Muscle layer of duodenum (tissue), 2 donors: ENCODE measurements around the gene OSBPL5.

Experiments used
- H3K27ac ChIP-seq: one replicate; pipeline ENCODE4 v1.7.0; 2013; ENCODE audit warnings: mild to moderate bottlenecking, low read length
- H3K27me3 ChIP-seq: one replicate; pipeline ENCODE4 v1.7.0; 2013; ENCODE audit warnings: low read depth, mild to moderate bottlenecking, control low read depth, low read length
- H3K36me3 ChIP-seq, 2 donors: one replicate each; pipeline ENCODE4 v1.7.0; 2013; ENCODE audit warnings: low read length in 2 of 2, control low read depth in 1 of 2, mild to moderate bottlenecking in 1 of 2; ENCODE audit not compliant: insufficient read depth in 2 of 2, control insufficient read depth in 1 of 2
- H3K4me1 ChIP-seq, 2 donors: one replicate each; pipeline ENCODE4 v1.7.0; 2013; ENCODE audit warnings: low read length in 2 of 2, mild to moderate bottlenecking in 2 of 2, control low read depth in 1 of 2, moderate library complexity in 1 of 2; ENCODE audit not compliant: insufficient read depth in 2 of 2, control insufficient read depth in 1 of 2
- H3K4me3 ChIP-seq, 2 donors: one replicate each; pipeline ENCODE4 v1.7.0; 2013; ENCODE audit warnings: low read length in 2 of 2, low read depth in 1 of 2, mild to moderate bottlenecking in 1 of 2
- H3K9me3 ChIP-seq, 2 donors: one replicate each; pipeline ENCODE4 v1.7.0; 2013; ENCODE audit warnings: low read length in 2 of 2, control low read depth in 1 of 2, mild to moderate bottlenecking in 1 of 2; ENCODE audit not compliant: control insufficient read depth in 1 of 2
- donor health status: healthy.

The OSBPL5 gene

DNA sequence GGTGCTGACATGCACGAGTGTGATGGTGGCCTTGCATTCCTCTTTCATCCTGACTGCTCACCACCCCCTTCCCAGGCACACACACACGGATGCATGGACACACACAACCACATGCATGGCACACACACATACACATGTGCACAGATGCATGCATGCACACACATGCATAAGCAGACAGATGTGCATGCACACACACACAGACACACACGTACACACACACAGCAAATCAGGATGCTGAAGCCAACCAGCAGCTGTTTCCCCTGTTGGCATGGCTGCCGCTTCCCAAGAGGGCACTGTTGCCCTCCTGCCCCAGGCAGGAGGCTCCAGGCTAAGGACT, 15.3 kb downstream of the OSBPL5 start:
- Histone ChIP-seq H3K9me3 (no peaks in the 10 kb centered on the region), H3K4me1 (peaks cover 27 to 59% of the 10 kb centered on the region in 2 donors), H3K36me3 (peaks cover 4 to 8% of the 10 kb centered on the region in 2 donors), H3K27ac (no peak overlapping the region), H3K27me3 (no peaks in the 10 kb centered on the region), H3K4me3 (no peak overlapping the region)

- peaks cover 4 to 8% of the 10 kb centered on the region in 2 donors for H3K36me3 ChIP-seq
- no peaks in the 10 kb centered on the region for H3K9me3 ChIP-seq
- no peak overlapping the region for H3K4me3 ChIP-seq
- peaks cover 27 to 55% of the 10 kb centered on the region in 2 donors for H3K4me1 ChIP-seq
- no peak overlapping the region for H3K27ac ChIP-seq
- H3K27me3 ChIP-seq: no peaks in the 10 kb centered on the region
These were observed 15.9 kb downstream of the OSBPL5 start for GRCh38 chr11:3148990-3149851.

GRCh38 chr11:3148255-3148989, 16.7 kb downstream of the OSBPL5 start:
- Histone ChIP-seq H3K27ac (no peak overlapping the region), H3K27me3 (no peaks in the 10 kb centered on the region), H3K4me1 (peaks cover 19 to 47% of the 10 kb centered on the region in 2 donors), H3K9me3 (no peaks in the 10 kb centered on the region), H3K36me3 (peaks cover 4 to 8% of the 10 kb centered on the region in 2 donors), H3K4me3 (no peak overlapping the region)

- no peak overlapping the region for H3K4me3 ChIP-seq
- H3K36me3 ChIP-seq: peaks cover 4 to 5% of the 10 kb centered on the region in 2 donors
- peaks cover 12 to 41% of the 10 kb centered on the region in 2 donors for H3K4me1 ChIP-seq
- H3K27me3 ChIP-seq: no peaks in the 10 kb centered on the region
- no peak overlapping the region for H3K27ac ChIP-seq
- no peaks in the 10 kb centered on the region for H3K9me3 ChIP-seq
These were observed 17.5 kb downstream of the OSBPL5 start for GRCh38 chr11:3147626-3148025.

GRCh38 chr11:3147257-3147619, 17.9 kb downstream of the OSBPL5 start:
- H3K27me3 ChIP-seq: no peaks in the 10 kb centered on the region
- peaks cover 9 to 37% of the 10 kb centered on the region in 2 donors for H3K4me1 ChIP-seq
- peaks cover under 1 to 4% of the 10 kb centered on the region in 2 donors for H3K36me3 ChIP-seq
- no peak overlapping the region for H3K27ac ChIP-seq
- H3K9me3 ChIP-seq: no peaks in the 10 kb centered on the region
- H3K4me3 ChIP-seq: no peak overlapping the region

DNA sequence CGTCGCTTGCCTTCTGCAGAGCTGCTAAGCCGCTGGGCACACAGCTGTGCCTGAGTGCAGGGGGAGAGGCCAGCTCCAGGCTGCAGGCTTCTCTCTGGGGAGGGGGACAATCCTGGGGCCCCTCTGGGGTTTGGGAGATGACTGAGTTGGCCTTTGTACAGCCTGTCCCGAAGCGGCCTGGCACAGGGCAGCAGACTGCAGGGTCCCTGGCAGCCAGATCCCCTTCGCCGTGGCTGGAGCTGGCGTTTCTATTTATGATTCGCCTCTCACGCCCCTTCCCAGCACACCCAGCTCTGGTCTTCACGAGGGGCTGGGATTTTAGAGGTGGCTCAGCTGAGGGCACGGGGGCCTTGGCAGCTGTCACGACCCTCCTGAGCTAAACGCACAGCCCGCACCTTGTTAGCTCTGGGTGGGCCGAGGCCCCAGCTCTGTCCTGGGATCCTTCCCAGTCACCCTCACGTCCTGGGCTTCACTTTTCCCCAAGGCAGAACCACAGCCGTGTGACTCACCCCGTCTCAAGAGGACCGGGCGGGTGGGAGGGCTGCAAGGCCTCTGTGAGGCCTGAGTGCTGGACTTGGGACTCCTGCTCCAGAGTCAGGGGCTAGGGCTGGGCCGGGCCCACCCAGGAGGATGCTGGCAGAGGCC, 18.4 kb downstream of the OSBPL5 start:
- Histone ChIP-seq H3K27me3 (no peaks in the 10 kb centered on the region), H3K4me1 (peaks cover 9 to 36% of the 10 kb centered on the region in 2 donors), H3K9me3 (no peaks in the 10 kb centered on the region), H3K4me3 (no peak overlapping the region), H3K27ac (no peak overlapping the region), H3K36me3 (no peaks in the 10 kb centered on the region)

DNA sequence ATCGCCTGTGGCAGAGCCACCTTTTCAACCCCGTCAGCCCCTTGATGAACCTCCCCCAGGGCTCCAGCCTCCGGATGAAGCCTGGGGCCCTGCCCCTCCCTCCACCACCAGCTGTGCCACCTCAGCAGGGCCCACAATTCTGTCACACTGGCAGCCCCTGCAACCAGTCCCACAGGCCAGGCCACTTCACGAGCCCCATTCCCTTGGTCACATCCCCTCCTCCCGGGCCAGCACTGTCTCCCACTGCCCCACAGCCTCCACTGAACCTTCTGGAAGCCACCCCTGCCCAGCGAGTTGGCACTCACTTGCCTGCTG, 19.9 kb downstream of the OSBPL5 start:
- peaks cover 9 to 33% of the 10 kb centered on the region in 2 donors for H3K4me1 ChIP-seq
- H3K36me3 ChIP-seq: no peaks in the 10 kb centered on the region
- H3K27ac ChIP-seq: no peak overlapping the region
- no peaks in the 10 kb centered on the region for H3K27me3 ChIP-seq
- no peak overlapping the region for H3K4me3 ChIP-seq
- H3K9me3 ChIP-seq: no peaks in the 10 kb centered on the region

DNA sequence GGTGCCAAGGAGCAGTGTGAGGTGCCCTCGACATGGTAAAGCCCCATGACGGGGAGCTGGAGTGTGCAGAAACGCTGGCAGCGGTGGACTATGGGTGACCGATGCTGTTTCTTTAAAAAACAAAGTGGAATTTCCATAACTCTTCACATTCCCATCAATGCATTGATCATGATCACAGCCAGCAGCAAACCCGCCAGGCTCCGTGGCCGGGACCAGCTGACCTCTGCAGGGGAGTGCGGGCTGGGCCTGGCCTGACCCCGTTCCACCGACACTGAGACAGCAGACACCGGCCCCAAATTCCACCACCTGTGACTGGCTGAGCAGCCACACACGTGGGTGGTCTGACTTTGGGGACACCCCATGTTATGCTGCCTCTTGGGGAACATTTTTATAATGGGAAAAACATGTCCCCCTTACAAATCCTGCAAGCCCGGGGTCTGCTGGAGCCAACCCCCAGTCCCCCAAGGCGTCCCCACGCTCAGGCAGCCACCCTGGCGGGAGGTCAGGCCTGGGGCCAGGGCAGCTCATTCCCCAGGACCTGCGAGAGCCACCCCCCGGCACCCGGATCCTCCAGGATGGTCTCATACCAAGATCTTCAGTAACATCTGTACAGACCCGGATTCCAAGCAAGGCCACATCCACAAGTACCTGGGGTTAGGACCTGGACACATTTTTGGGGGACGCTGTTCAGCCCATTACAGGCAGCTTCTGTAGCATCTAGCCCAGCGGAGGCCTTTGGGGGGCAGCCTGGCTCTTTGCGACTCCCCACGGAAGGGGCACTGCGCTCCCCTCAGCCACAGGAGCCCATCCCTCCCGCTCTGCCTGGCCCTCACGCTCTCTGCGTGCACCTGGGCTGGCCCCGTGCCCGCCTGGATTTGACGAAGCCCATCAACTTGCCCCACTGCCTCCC, 20.6 kb downstream of the OSBPL5 start:
- Histone ChIP-seq H3K4me3 (no peak overlapping the region), H3K4me1 (peaks cover 9 to 34% of the 10 kb centered on the region in 2 donors), H3K9me3 (no peaks in the 10 kb centered on the region), H3K27ac (no peak overlapping the region), H3K27me3 (no peaks in the 10 kb centered on the region), H3K36me3 (no peaks in the 10 kb centered on the region)

DNA sequence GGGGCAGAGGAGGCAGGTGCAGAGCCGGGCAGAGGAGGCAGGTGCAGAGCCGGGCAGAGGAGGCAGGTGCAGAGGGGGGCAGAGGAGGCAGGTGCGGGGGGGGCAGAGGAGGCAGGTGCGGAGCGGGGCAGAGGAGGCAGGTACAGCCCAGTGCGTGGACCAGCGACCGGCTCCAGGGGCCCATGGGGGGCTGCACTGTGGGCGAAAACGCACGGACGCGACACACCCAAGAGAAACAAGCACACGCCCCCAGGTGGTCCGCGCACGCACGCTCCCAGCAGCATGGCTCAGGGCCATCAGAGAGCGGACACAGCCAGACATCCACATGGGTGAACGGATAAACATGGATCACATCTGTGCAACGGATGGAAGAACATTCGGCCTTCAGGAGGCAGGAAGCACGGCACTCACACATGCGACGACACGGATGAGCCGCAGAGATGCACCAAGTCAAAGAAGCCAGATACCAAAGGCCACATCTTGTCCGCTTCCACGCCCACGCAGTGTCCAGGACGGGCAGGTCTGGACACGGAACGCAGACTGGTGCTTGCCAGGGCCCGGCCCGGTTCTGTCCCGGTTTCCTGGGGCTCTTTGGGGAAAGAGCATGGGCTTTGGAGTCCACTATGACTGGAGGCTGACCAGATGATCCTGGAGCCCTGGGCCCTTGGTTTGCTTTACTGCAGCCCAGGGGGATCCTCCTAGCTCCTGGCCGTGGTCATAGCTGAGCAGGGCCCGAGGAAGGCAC, 21.8 kb downstream of the OSBPL5 start:
- H3K4me3 ChIP-seq: no peak overlapping the region
- H3K27ac ChIP-seq: no peak overlapping the region
- no peaks in the 10 kb centered on the region for H3K27me3 ChIP-seq
- no peaks in the 10 kb centered on the region for H3K36me3 ChIP-seq
- peaks cover 6 to 37% of the 10 kb centered on the region in 2 donors for H3K4me1 ChIP-seq
- H3K9me3 ChIP-seq: no peaks in the 10 kb centered on the region

- H3K27me3 ChIP-seq: no peaks in the 10 kb centered on the region
- H3K27ac ChIP-seq: no peak overlapping the region
- peaks cover 0 to 43% of the 10 kb centered on the region in 2 donors for H3K4me1 ChIP-seq
- no peaks in the 10 kb centered on the region for H3K9me3 ChIP-seq
- no peak overlapping the region for H3K4me3 ChIP-seq
- H3K36me3 ChIP-seq: no peaks in the 10 kb centered on the region
These were observed 24.9 kb downstream of the OSBPL5 start for GRCh38 chr11:3140291-3140603.
